A549 treated with RU486 at 1 μM for 4 hours (cell line): Measurements from ENCODE around the gene OR14A16. TPM values are rescaled to one million over a fixed set of nuclear protein-coding genes. Genes with fewer than 3 reads are reported as not detected.

Experiments
- total RNA-seq: library from RNA; stranded (reverse); fragments of 200-300 nt; extraction: Qiagen RNA extraction; gene quantifications from 5 replicates; pipeline ENCODE4 v1.2.3, GENCODE V29; 2022; ENCODE audit warnings: low read depth

OR14A16 gene
- total RNA-seq, result not detected in 5 replicates

GRCh38 chr1:247824023-247824422 lies at the start of gene OR14A16:
OR14A16 (minus strand) TSS chr1:247824119; CDS start chr1:247815729, 8,390 bp downstream.

GRCh38 chr1:247857069-247857984 lies 33.4 kb upstream of the OR14A16 start, which contains the start of gene TRIM58:
TRIM58 (plus strand) TSS chr1:247857187; CDS start chr1:247857247, 60 bp downstream.

GRCh38 chr1:247841796-247842195 lies 17.9 kb upstream of the OR14A16 start, which contains the start of gene OR11L1:
OR11L1 (minus strand) TSS chr1:247841896; CDS start chr1:247841896, 0 bp downstream.

Other genes with a start within 250 kb of the OR14A16 start
- gene OR2G2, start 235.8 kb downstream of the OR14A16 start, total RNA-seq, result not detected in 5 replicates
- gene OR2G3, start 218.5 kb downstream of the OR14A16 start, total RNA-seq, result not detected in 5 replicates
- not detected in 5 replicates for gene OR13G1, start 144.4 kb downstream of the OR14A16 start, total RNA-seq
- gene OR6F1, start 107.5 kb downstream of the OR14A16 start, total RNA-seq, result not detected in 5 replicates
- not detected in 5 replicates for gene OR14K1, start 85.5 kb downstream of the OR14A16 start, total RNA-seq
- gene OR14A2, start 76.0 kb downstream of the OR14A16 start, total RNA-seq, result not detected in 5 replicates
- gene OR1C1, start 63.6 kb downstream of the OR14A16 start, total RNA-seq, result not detected in 5 replicates
- gene OR11L1, start 17.8 kb upstream of the OR14A16 start, total RNA-seq, result not detected in 5 replicates
- not detected in 5 replicates for gene TRIM58, start 33.1 kb upstream of the OR14A16 start, total RNA-seq
- gene OR2W3, start 71.5 kb upstream of the OR14A16 start, total RNA-seq, result not detected in 5 replicates
- not detected in 5 replicates for gene OR2T8, start 96.1 kb upstream of the OR14A16 start, total RNA-seq
- gene OR2AJ1, start 100.8 kb upstream of the OR14A16 start, total RNA-seq, result not detected in 5 replicates
- gene OR2L8, start 124.7 kb upstream of the OR14A16 start, total RNA-seq, result not detected in 5 replicates
- not detected in 5 replicates for gene OR2AK2, start 141.1 kb upstream of the OR14A16 start, total RNA-seq
- not detected in 5 replicates for gene OR2L5, start 189.5 kb upstream of the OR14A16 start, total RNA-seq
- gene OR2L2, start 206.0 kb upstream of the OR14A16 start, total RNA-seq, result 0.02 to 0.06 TPM in 2 of 5 replicates, not detected in the others
- not detected in 5 replicates for gene OR2L3, start 222.7 kb upstream of the OR14A16 start, total RNA-seq